Measurements from ENCODE around the gene LMF2.

GRCh38 chr22:50545522-50546325 lies 38.2 kb upstream of the LMF2 start, which contains the start of gene KLHDC7B:
- TF ChIP-seq, protein P1, sequence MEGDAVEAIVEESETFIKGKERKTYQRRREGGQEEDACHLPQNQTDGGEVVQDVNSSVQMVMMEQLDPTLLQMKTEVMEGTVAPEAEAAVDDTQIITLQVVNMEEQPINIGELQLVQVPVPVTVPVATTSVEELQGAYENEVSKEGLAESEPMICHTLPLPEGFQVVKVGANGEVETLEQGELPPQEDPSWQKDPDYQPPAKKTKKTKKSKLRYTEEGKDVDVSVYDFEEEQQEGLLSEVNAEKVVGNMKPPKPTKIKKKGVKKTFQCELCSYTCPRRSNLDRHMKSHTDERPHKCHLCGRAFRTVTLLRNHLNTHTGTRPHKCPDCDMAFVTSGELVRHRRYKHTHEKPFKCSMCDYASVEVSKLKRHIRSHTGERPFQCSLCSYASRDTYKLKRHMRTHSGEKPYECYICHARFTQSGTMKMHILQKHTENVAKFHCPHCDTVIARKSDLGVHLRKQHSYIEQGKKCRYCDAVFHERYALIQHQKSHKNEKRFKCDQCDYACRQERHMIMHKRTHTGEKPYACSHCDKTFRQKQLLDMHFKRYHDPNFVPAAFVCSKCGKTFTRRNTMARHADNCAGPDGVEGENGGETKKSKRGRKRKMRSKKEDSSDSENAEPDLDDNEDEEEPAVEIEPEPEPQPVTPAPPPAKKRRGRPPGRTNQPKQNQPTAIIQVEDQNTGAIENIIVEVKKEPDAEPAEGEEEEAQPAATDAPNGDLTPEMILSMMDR (IDR thresholded peaks at IDR 0.05): no peak
- TF ChIP-seq POLR2A (IDR thresholded peaks at IDR 0.05): no peak
